ENCODE data around the gene ENO1.

- TF ChIP-seq CTCF (IDR thresholded peaks at IDR 0.05) (no peak), POLR2AphosphoS5 (IDR thresholded peaks at IDR 0.05) (no peak), POLR2A (IDR thresholded peaks at IDR 0.05) (no peak), EP300 (IDR thresholded peaks at IDR 0.05) (no peak)
These were observed 27.4 kb downstream of the ENO1 start for GRCh38 chr1:8851060-8851459.
